ENCODE measurements around the gene CLEC17A.

- TF ChIP-seq, protein P1, sequence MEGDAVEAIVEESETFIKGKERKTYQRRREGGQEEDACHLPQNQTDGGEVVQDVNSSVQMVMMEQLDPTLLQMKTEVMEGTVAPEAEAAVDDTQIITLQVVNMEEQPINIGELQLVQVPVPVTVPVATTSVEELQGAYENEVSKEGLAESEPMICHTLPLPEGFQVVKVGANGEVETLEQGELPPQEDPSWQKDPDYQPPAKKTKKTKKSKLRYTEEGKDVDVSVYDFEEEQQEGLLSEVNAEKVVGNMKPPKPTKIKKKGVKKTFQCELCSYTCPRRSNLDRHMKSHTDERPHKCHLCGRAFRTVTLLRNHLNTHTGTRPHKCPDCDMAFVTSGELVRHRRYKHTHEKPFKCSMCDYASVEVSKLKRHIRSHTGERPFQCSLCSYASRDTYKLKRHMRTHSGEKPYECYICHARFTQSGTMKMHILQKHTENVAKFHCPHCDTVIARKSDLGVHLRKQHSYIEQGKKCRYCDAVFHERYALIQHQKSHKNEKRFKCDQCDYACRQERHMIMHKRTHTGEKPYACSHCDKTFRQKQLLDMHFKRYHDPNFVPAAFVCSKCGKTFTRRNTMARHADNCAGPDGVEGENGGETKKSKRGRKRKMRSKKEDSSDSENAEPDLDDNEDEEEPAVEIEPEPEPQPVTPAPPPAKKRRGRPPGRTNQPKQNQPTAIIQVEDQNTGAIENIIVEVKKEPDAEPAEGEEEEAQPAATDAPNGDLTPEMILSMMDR (IDR thresholded peaks at IDR 0.05) = no peak
- TF ChIP-seq POLR2A (IDR thresholded peaks at IDR 0.05) (no peak), POLR2AphosphoS5 (IDR thresholded peaks at IDR 0.05; ENCODE audit: insufficient read depth in 1 of 2, low read depth in 1 of 2) (no peak)
Observed at GRCh38 chr19:14614099-14614412, 31.2 kb downstream of the CLEC17A start.
